Keratinocyte (primary cell): Measurements from ENCODE around the gene SNX20. TPM values are rescaled to one million over a fixed set of nuclear protein-coding genes. Genes with fewer than 3 reads are reported as not detected.

Experiments used
- DNase-seq: peaks from one replicate; pipeline ENCODE4 v3.0.0-alpha.2; 2011; ENCODE audit warnings: low read depth, missing footprints, low spot score
- FAIRE-seq: peaks from 2 replicates; lab custom pipeline; 2011; peaks lifted over from hg19 to GRCh38; lab: Jason Lieb, UNC
- H2AFZ ChIP-seq: 2 replicates; pipeline ENCODE4 v1.6.0; 2012; ENCODE audit warnings: low read length, control low read depth, inconsistent platforms; ENCODE audit not compliant: control insufficient read depth
- H3K27ac ChIP-seq: 2 replicates; pipeline ENCODE4 v1.5.1; 2011; ENCODE audit warnings: low read length; ENCODE audit not compliant: control insufficient read depth, insufficient read depth
- H3K27me3 ChIP-seq: 3 replicates; pipeline ENCODE4 v1.6.0; 2011; ENCODE audit warnings: low read length; ENCODE audit not compliant: control insufficient read depth, insufficient read depth; ENCODE audit errors: extremely low read depth
- H3K36me3 ChIP-seq, 2 experiments: 2 replicates in 1 of 2; 3 replicates in 1 of 2; pipeline ENCODE4 v1.5.1; 2011; ENCODE audit warnings: low read length in 2 of 2, mild to moderate bottlenecking in 1 of 2; ENCODE audit not compliant: control insufficient read depth in 2 of 2, insufficient read depth in 2 of 2; ENCODE audit errors: extremely low read depth in 1 of 2
- H3K4me1 ChIP-seq: 3 replicates; pipeline ENCODE4 v1.5.1; 2011; ENCODE audit warnings: low read length; ENCODE audit not compliant: control insufficient read depth, insufficient read depth; ENCODE audit errors: extremely low read depth
- H3K4me2 ChIP-seq: 3 replicates; pipeline ENCODE4 v1.6.0; 2011; ENCODE audit warnings: low read depth, low read length; ENCODE audit not compliant: control insufficient read depth, insufficient read depth; ENCODE audit errors: extremely low read depth
- H3K4me3 ChIP-seq, 3 experiments: fragments of 200-600 bp in 1 of 3; sonication (generic) in 1 of 3; 2 replicates in 2 of 3; 3 replicates in 1 of 3; pipeline ENCODE4 v1.5.1; 2011 to 2016; ENCODE audit warnings: low read length in 3 of 3, mild to moderate bottlenecking in 3 of 3, control low read depth in 2 of 3, inconsistent platforms in 1 of 3, low read depth in 1 of 3, mixed read lengths in 1 of 3, mixed run types in 1 of 3, moderate library complexity in 1 of 3; ENCODE audit not compliant: control insufficient read depth in 2 of 3, insufficient read depth in 2 of 3; ENCODE audit errors: extremely low read depth in 1 of 3
- H3K79me2 ChIP-seq: 2 replicates; pipeline ENCODE4 v1.6.0; 2012; ENCODE audit warnings: low read length; ENCODE audit not compliant: control insufficient read depth, insufficient read depth
- H3K9ac ChIP-seq: 3 replicates; pipeline ENCODE4 v1.6.0; 2011; ENCODE audit warnings: low read length; ENCODE audit not compliant: control insufficient read depth, insufficient read depth; ENCODE audit errors: extremely low read depth
- H3K9me1 ChIP-seq: 3 replicates; pipeline ENCODE4 v1.6.0; 2011; ENCODE audit warnings: low read length; ENCODE audit not compliant: control insufficient read depth, insufficient read depth; ENCODE audit errors: extremely low read depth
- H3K9me3 ChIP-seq: 2 replicates; pipeline ENCODE4 v1.5.1; 2012; ENCODE audit warnings: low read depth, low read length; ENCODE audit not compliant: control insufficient read depth
- H4K20me1 ChIP-seq: 3 replicates; pipeline ENCODE4 v1.6.0; 2011; ENCODE audit warnings: low read length; ENCODE audit not compliant: control insufficient read depth, insufficient read depth; ENCODE audit errors: extremely low read depth
- EZH2 ChIP-seq: IDR thresholded peaks from one replicate; pipeline ENCODE4 v1.6.1; 2012; ENCODE audit warnings: inconsistent platforms, mild to moderate bottlenecking, low read length, moderate library complexity
- dilution Hi-C: fragments of 300-500 bp; cut with MboI; formaldehyde crosslinking; loops from one replicate; pipeline ENCODE4 v1.7.0; 2020; ENCODE audit warnings: low sequenced_read_pairs; ENCODE audit not compliant: extremely low pct_ligation_motif_present
- polyA plus RNA-seq, 5 experiments: library from polyadenylated mRNA; depleted of rRNA in 3 of 5; stranded (reverse) in 3 of 5; stranded (forward) in 1 of 5; unstranded in 1 of 5; fragments of >200 nt; gene quantifications; 1 replicate in 1 of 5; 2 replicates in 3 of 5; 3 replicates in 1 of 5; pipeline versions ENCODE4 v1.2.1 to v1.2.3, GENCODE V29; 2011 to 2012; ENCODE audit warnings: missing spikeins in 2 of 5, low read depth in 1 of 5, low replicate concordance in 1 of 5
- TF ChIP-seq, protein P1 (sequence below), 3 experiments: IDR thresholded peaks in 1 of 3; conservative IDR thresholded peaks in 1 of 3; optimal IDR thresholded peaks in 1 of 3; 2 replicates in 2 of 3; 3 replicates in 1 of 3; pipeline versions ENCODE3 to v1.5.1; 2011; ENCODE audit warnings: low read length in 3 of 3, mild to moderate bottlenecking in 3 of 3, moderate library complexity in 2 of 3, control low read depth in 1 of 3, inconsistent platforms in 1 of 3; ENCODE audit not compliant: insufficient read depth in 2 of 3; ENCODE audit errors: extremely low read depth in 1 of 3

SNX20 gene
- polyA plus RNA-seq, 1 donor (not counting 4 experiments of a cell fraction or from before 2014, with no cell fraction given): not detected

DNA sequence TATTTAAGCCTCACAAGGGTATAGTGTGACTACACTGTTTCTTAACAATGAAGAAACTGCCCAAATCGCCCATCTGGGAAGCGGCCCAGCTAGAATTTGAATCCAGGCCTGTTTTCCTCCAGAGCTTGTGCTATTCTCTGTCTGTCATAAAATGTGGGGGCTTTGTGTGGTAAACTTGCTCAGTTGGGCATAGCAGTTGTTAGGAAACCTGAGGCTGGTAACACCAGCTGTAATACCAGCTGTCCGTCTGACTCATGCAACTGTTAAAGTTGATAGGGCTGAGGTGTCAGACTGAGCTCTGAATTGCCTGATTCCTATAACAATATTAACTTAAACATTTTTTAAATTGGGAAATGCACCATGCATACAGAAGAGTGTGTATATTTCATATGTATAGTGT, 21.6 kb upstream of the SNX20 start:
- Histone ChIP-seq H3K4me3 (no peak overlapping the region), H3K36me3 (no peaks in the 10 kb centered on the region), H3K9me3 (peaks cover 5% of the 10 kb centered on the region), H4K20me1 (no peaks in the 10 kb centered on the region), H3K4me2 (no peak overlapping the region), H3K27ac (no peak overlapping the region), H3K9me1 (no peaks in the 10 kb centered on the region), H3K79me2 (no peaks in the 10 kb centered on the region), H2AFZ (no peak overlapping the region), H3K27me3 (no peaks in the 10 kb centered on the region), H3K4me1 (peaks cover 17% of the 10 kb centered on the region), H3K9ac (no peak overlapping the region)
- dilution Hi-C loops: no loop called here
- FAIRE-seq (no peak), DNase-seq (no peak)
- TF ChIP-seq, protein P1, sequence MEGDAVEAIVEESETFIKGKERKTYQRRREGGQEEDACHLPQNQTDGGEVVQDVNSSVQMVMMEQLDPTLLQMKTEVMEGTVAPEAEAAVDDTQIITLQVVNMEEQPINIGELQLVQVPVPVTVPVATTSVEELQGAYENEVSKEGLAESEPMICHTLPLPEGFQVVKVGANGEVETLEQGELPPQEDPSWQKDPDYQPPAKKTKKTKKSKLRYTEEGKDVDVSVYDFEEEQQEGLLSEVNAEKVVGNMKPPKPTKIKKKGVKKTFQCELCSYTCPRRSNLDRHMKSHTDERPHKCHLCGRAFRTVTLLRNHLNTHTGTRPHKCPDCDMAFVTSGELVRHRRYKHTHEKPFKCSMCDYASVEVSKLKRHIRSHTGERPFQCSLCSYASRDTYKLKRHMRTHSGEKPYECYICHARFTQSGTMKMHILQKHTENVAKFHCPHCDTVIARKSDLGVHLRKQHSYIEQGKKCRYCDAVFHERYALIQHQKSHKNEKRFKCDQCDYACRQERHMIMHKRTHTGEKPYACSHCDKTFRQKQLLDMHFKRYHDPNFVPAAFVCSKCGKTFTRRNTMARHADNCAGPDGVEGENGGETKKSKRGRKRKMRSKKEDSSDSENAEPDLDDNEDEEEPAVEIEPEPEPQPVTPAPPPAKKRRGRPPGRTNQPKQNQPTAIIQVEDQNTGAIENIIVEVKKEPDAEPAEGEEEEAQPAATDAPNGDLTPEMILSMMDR (optimal IDR thresholded peaks at IDR 0.05 in 1 of 3, IDR thresholded peaks at IDR 0.05 in 1 of 3, conservative IDR thresholded peaks at IDR 0.05 in 1 of 3; ENCODE audit: extremely low read depth in 1 of 3, insufficient read depth in 2 of 3, low read length in 3 of 3): no peak
- no peak for TF ChIP-seq EZH2

DNA sequence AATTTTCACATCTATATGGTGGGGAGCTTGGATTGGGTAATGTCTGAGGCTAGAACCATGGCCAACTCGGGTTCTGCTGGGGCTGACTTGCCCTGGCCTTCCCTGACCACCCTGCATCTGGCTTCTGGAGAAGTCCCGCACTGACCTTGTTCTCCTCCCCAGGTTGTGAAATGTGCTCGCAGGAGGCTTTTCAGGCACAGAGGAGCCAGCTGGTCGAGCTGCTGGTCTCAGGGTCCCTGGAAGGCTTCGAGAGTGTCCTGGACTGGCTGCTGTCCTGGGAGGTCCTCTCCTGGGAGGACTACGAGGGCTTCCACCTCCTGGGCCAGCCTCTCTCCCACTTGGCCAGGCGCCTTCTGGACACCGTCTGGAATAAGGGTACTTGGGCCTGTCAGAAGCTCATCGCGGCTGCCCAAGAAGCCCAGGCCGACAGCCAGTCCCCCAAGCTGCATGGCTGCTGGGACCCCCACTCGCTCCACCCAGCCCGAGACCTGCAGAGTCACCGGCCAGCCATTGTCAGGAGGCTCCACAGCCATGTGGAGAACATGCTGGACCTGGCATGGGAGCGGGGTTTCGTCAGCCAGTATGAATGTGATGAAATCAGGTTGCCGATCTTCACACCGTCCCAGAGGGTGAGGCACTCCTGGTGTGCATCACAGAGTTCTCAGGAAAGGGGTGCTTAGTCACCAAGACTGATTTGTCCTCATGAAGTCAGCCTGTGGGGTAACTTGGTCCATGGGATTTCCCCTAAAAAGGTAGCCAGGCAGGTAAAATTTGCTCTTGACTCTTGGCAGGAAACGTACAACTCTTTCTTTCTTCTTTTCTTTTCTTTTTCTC, 18.4 kb upstream of the SNX20 start:
- no peaks in the 10 kb centered on the region for H3K27me3 ChIP-seq
- H3K9ac ChIP-seq: peak overlapping the region; percentile 55
- peak overlapping the region; percentile 56 for H3K27ac ChIP-seq
- H3K4me3 ChIP-seq: no peak overlapping the region
- no peaks in the 10 kb centered on the region for H4K20me1 ChIP-seq
- TF ChIP-seq, protein P1 (optimal IDR thresholded peaks at IDR 0.05 in 1 of 3, IDR thresholded peaks at IDR 0.05 in 1 of 3, conservative IDR thresholded peaks at IDR 0.05 in 1 of 3; ENCODE audit: extremely low read depth in 1 of 3, insufficient read depth in 2 of 3, low read length in 3 of 3): no peak
- TF ChIP-seq EZH2: no peak
- H3K4me1 ChIP-seq: peaks cover 37% of the 10 kb centered on the region
- FAIRE-seq (peak; percentile 74), DNase-seq (peak; percentile 81)
- no peaks in the 10 kb centered on the region for H3K36me3 ChIP-seq
- dilution Hi-C loops: no loop called here
- H3K4me2 ChIP-seq: peak overlapping the region; percentile 27
- H3K9me1 ChIP-seq: no peaks in the 10 kb centered on the region
- peaks cover 5% of the 10 kb centered on the region for H3K9me3 ChIP-seq
- H2AFZ ChIP-seq: peak overlapping the region; percentile 42
- no peaks in the 10 kb centered on the region for H3K79me2 ChIP-seq
